NOMO-1 treated with dmso at 0.1 percent for 144 hours (cell line): ENCODE measurements around the gene CROCC.
"Not testable (repeated sequence)": the region's sequence is repeated elsewhere in the genome, so short reads cannot be mapped to it uniquely, and the experiment has no call there.

Experiments
- DNase-seq: peaks from one replicate; lab custom pipeline; 2025; ENCODE audit not compliant: unreplicated experiment; lab: John Stamatoyannopoulos, UW

Gene CROCC

GRCh38 chr1:16896316-16897055, 25.2 kb upstream of the CROCC start:
- DNase-seq = not testable (repeated sequence)

- DNase-seq = not testable (repeated sequence)
Observed at GRCh38 chr1:16897653-16898052, 24.1 kb upstream of the CROCC start.

GRCh38 chr1:16898298-16898697, 23.4 kb upstream of the CROCC start:
- DNase-seq = not testable (repeated sequence)

- not testable (repeated sequence) for DNase-seq
Observed at GRCh38 chr1:16899020-16899419, 22.7 kb upstream of the CROCC start.

- DNase-seq = no peak
Observed at GRCh38 chr1:16900751-16901150, 21.0 kb upstream of the CROCC start.

GRCh38 chr1:16901371-16901770, 20.4 kb upstream of the CROCC start:
- not testable (repeated sequence) for DNase-seq

- no peak for DNase-seq
Observed at GRCh38 chr1:16903054-16903453, 18.7 kb upstream of the CROCC start.

- DNase-seq = no peak
Observed at GRCh38 chr1:16903458-16903796, 18.3 kb upstream of the CROCC start.

GRCh38 chr1:16904560-16905109, 17.1 kb upstream of the CROCC start:
- peak; percentile 98 for DNase-seq

GRCh38 chr1:16905110-16905867, 16.4 kb upstream of the CROCC start:
- DNase-seq = peak; percentile 76

GRCh38 chr1:16905868-16906702, 15.6 kb upstream of the CROCC start:
- no peak for DNase-seq

- DNase-seq = no peak
Observed at GRCh38 chr1:16906873-16907272, 14.9 kb upstream of the CROCC start.

GRCh38 chr1:16907870-16908758, 13.6 kb upstream of the CROCC start:
- no peak for DNase-seq

- not testable (repeated sequence) for DNase-seq
Observed at GRCh38 chr1:16911851-16912721, 9.6 kb upstream of the CROCC start.

- not testable (repeated sequence) for DNase-seq
Observed at GRCh38 chr1:16912742-16913141, 9.0 kb upstream of the CROCC start.

GRCh38 chr1:16913181-16913832, 8.4 kb upstream of the CROCC start:
- DNase-seq = no peak

- peak; percentile 82 for DNase-seq
Observed at GRCh38 chr1:16913833-16914662, 7.7 kb upstream of the CROCC start.
